Peyer's patch (tissue), 4 donors: ENCODE measurements around the gene SLC29A4.

Experiments
- CTCF ChIP-seq, 6 experiments: fragments of 450-650 bp in 4 of 6; fragments of 200-600 bp in 2 of 6; sonication (generic) in 1 of 6; IDR thresholded peaks; one replicate each; pipeline ENCODE4 v1.5.1; 2017 to 2019; ENCODE audit warnings: antibody characterized with exemption in 6 of 6, mild to moderate bottlenecking in 3 of 6, moderate library complexity in 1 of 6
- POLR2A ChIP-seq, 2 donors: fragments of 450-650 bp; IDR thresholded peaks; one replicate each; pipeline ENCODE4 v1.5.1; 2017; ENCODE audit warnings: antibody characterized with exemption in 2 of 2, mild to moderate bottlenecking in 2 of 2, moderate library complexity in 2 of 2

DNA sequence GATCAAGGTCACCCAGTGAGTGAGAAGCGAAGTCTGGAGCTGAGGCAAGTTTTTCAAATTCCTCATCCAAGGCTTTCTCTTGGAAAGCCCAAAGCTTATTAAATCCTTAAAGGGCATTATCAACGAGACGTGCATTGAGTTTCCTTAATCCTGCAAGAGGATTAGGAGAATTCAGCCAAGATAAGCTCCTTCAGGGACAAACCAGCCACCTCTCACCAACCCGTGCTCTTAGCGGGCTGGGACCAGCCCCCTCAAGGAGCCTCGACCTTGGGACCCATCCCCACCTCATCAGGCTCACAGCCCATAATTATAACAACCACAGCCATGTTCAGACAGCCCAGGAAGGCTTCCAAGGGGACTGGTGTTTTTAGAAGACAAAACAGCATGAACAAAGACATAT is 12.0 kb upstream of the SLC29A4 start:
- TF ChIP-seq CTCF (IDR thresholded peaks at IDR 0.05) (no peak), POLR2A (IDR thresholded peaks at IDR 0.05) (no peak)
